Right lobe of liver (tissue), 6 donors: ENCODE measurements around the gene SRP9. TPM values are rescaled to one million over a fixed set of nuclear protein-coding genes. Genes with fewer than 3 reads are reported as not detected.
A peak's percentile ranks its signal among the peaks of the same experiment; 100 is the strongest.
"Not testable (repeated sequence)": the region's sequence is repeated elsewhere in the genome, so short reads cannot be mapped to it uniquely, and the experiment has no call there.

Experiments used
- ATAC-seq, 4 donors: fragments of 200-7000 bp; cut with Tn5 transposase; one replicate each; pipeline ENCODE4 v1.9.1; 2020; ENCODE audit warnings: mild to moderate bottlenecking in 4 of 4, moderate library complexity in 4 of 4
- DNase-seq, 3 donors: peaks; one replicate each; pipeline ENCODE4 v3.0.0-alpha.2; 2020
- H3K27ac ChIP-seq, 3 donors: fragments of 200-600 bp; one replicate each; pipeline ENCODE4 v1.8.0; 2022
- H3K27me3 ChIP-seq, 2 donors: fragments of 200-600 bp; one replicate each; pipeline ENCODE4 v1.8.0; 2022
- H3K36me3 ChIP-seq, 4 donors: fragments of 200-600 bp; sonication (generic) in 1 of 4; one replicate each; pipeline versions ENCODE4 v1.5.1 to v1.8.0; 2017 to 2022; ENCODE audit warnings: control low read depth in 1 of 4
- H3K4me1 ChIP-seq, 4 donors: fragments of 200-600 bp; sonication (generic) in 1 of 4; one replicate each; pipeline versions ENCODE4 v1.5.1 to v1.8.0; 2017 to 2022; ENCODE audit warnings: control low read depth in 1 of 4
- H3K4me3 ChIP-seq, 3 donors: fragments of 200-600 bp; one replicate each; pipeline ENCODE4 v1.8.0; 2022
- H3K9me3 ChIP-seq, 4 donors: fragments of 200-600 bp; sonication (generic) in 1 of 4; one replicate each; pipeline versions ENCODE4 v1.5.1 to v1.8.0; 2017 to 2022; ENCODE audit warnings: control low read depth in 1 of 4
- CTCF ChIP-seq, 4 donors: fragments of 200-600 bp in 3 of 4; fragments of 450-650 bp in 1 of 4; IDR thresholded peaks; one replicate each; pipeline versions ENCODE4 v1.5.1 to v1.8.0; 2016 to 2022; ENCODE audit warnings: antibody characterized with exemption in 4 of 4, mild to moderate bottlenecking in 2 of 4
- POLR2A ChIP-seq: fragments of 450-650 bp; IDR thresholded peaks from one replicate; pipeline ENCODE4 v1.6.1; 2017; ENCODE audit warnings: antibody characterized with exemption, mild to moderate bottlenecking
- WGBS: methylation state at CpG from one replicate; pipeline ENCODE4 v1.1.6; 2018; ENCODE audit warnings: low coverage, low lambda C conversion rate; ENCODE audit not compliant: insufficient coverage; ENCODE audit errors: missing lambda C conversion rate; 5-methylcytosine and 5-hydroxymethylcytosine counted together
- intact Hi-C, 2 donors: fragments of 100-400 bp; cut with DNase I; formaldehyde crosslinking; loops; one replicate each; pipeline versions ENCODE4 v1.11.2 to v1.14.1; 2022
- total RNA-seq, 6 experiments: library from RNA; depleted of rRNA in 2 of 6; stranded (reverse); fragments of >200 nt in 2 of 6; fragmentation: NEBNext Ultra II Directional in 3 of 6; extraction: Animal tissue kit (Norgen Biotek cat#: 25700) in 3 of 6; gene quantifications; one replicate each; pipeline versions ENCODE4 v1.1.0 to v1.2.4, GENCODE V29; 2016 to 2023
- donor health status: DM: no; HTN: yes; CAD: no.
- donor health status: DM: no; HTN: no; CAD: no.
- donor health status: DM: no; HTN: no; CAD: no.
- donor health status: DM: no; HTN: yes; CAD: no.
- donor health status: DM: no; HTN: yes; CAD: no.

The SRP9 gene
- total RNA-seq, 6 experiments from 2014 or later = 132 to 150 (median 141) TPM

GRCh38 chr1:225774281-225775147, 3.1 kb upstream of the SRP9 start:
- 36% methylated on average over 3 of the region's 3 CpGs for WGBS
- no peak for ATAC-seq
- Histone ChIP-seq H3K27ac (no peak overlapping the region), H3K36me3 (no peaks in the 10 kb centered on the region), H3K9me3 (no peaks in the 10 kb centered on the region), H3K4me1 (peaks cover 0 to 22% (median 6%) of the 10 kb centered on the region in 4 donors), H3K4me3 (no peak overlapping the region), H3K27me3 (no peaks in the 10 kb centered on the region)
- TF ChIP-seq POLR2A (no peak), CTCF (IDR thresholded peaks at IDR 0.05) (no peak)
- intact Hi-C loops = loop anchor here in 1 of 2 donors (10.0 kb wide), 2 partner anchors 70 to 210 kb away; no protein-coding TSS in a partner anchor
- no peak for DNase-seq

- Histone ChIP-seq H3K4me3 (no peak overlapping the region), H3K4me1 (peaks cover 0 to 37% (median 10%) of the 10 kb centered on the region in 4 donors), H3K27ac (no peak overlapping the region), H3K27me3 (no peaks in the 10 kb centered on the region), H3K36me3 (no peaks in the 10 kb centered on the region), H3K9me3 (no peaks in the 10 kb centered on the region)
- DNase-seq (no peak), ATAC-seq (no peak)
- TF ChIP-seq CTCF (IDR thresholded peaks at IDR 0.05) (no peak), POLR2A (no peak)
- intact Hi-C loops = loop anchor here in 1 of 2 donors (10.0 kb wide), 2 partner anchors 69 to 211 kb away; no protein-coding TSS in a partner anchor
- 92% methylated on average over 4 of the region's 4 CpGs for WGBS
Observed at GRCh38 chr1:225776294-225776693, 1.3 kb upstream of the SRP9 start.

DNA sequence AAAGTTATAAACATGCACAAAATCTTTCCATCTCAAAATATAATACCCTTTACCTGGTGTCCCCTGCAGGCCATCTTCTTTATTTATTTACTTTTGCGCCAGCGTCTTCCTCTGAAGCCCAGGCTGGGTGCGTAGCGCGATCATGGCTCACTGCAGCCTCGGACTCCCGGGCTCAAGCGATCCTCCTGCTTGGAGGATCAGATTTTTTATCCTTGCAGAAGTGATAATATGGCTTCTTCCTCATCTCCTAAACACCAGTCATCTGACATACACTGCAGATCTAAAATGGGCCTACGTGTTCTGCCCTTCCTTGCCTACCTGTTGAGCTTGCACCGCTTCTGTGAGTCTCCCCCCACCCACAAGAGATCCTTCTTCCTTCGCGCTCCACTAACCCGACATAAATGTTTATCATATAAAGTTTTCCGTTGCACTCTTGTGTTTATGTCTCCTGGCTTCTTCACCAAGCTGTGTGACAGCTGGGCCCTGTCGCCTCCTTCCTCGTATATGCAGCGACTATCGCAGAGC, 506 bp upstream of the SRP9 start:
- TF ChIP-seq CTCF (IDR thresholded peaks at IDR 0.05) (no peak), POLR2A (no peak)
- H3K4me1 ChIP-seq = peaks cover 0 to 35% (median 10%) of the 10 kb centered on the region in 4 donors
- intact Hi-C loops = loop anchor here in 1 of 2 donors (10.0 kb wide), 2 partner anchors 68 to 212 kb away; no protein-coding TSS in a partner anchor
- no peaks in the 10 kb centered on the region for H3K27me3 ChIP-seq
- no peaks in the 10 kb centered on the region for H3K9me3 ChIP-seq
- no peak for DNase-seq
- no peaks in the 10 kb centered on the region for H3K36me3 ChIP-seq
- peak in 1 of 4 donors; percentile 1 for ATAC-seq
- peak overlapping the region; percentile 16 to 69 (median 66) for H3K4me3 ChIP-seq
- H3K27ac ChIP-seq = peak overlapping the region in 2 of 3 donors; percentile 21 to 75
- 29% methylated on average over 18 of the region's 18 CpGs for WGBS

- Histone ChIP-seq H3K4me1 (peaks cover 0 to 34% (median 8%) of the 10 kb centered on the region in 4 donors), H3K36me3 (peaks cover 0 to 7% (median 0%) of the 10 kb centered on the region in 4 donors), H3K27ac (peak overlapping the region; percentile 73 to 96 (median 75)), H3K9me3 (no peaks in the 10 kb centered on the region), H3K27me3 (no peaks in the 10 kb centered on the region), H3K4me3 (peak overlapping the region; percentile 66 to 80 (median 69))
- intact Hi-C loops = loop anchor here in 1 of 2 donors (10.0 kb wide), 2 partner anchors 66 to 214 kb away; no protein-coding TSS in a partner anchor
- 0% methylated on average over 3 of the region's 3 CpGs for WGBS
- TF ChIP-seq POLR2A = no peak
- TF ChIP-seq CTCF (IDR thresholded peaks at IDR 0.05) = no peak
- DNase-seq (no peak), ATAC-seq (no peak)
Observed at GRCh38 chr1:225778337-225778669, 677 bp downstream of the SRP9 start.

- H3K27me3 ChIP-seq, DNase-seq, H3K27ac ChIP-seq, ATAC-seq, H3K9me3 ChIP-seq: not testable (repeated sequence)
- H3K4me3 ChIP-seq = peak overlapping the region in 2 of 3 donors; percentile 69 to 80
- H3K36me3 ChIP-seq = peaks cover 0 to 14% (median 0%) of the 10 kb centered on the region in 4 donors
- intact Hi-C loops = loop anchor here in 1 of 2 donors (10.0 kb wide), 2 partner anchors 66 to 214 kb away; no protein-coding TSS in a partner anchor
- WGBS = 59% methylated on average over 13 of the region's 13 CpGs
- H3K4me1 ChIP-seq = peaks cover 0 to 34% (median 10%) of the 10 kb centered on the region in 4 donors
Observed at GRCh38 chr1:225779165-225779564, 1.5 kb downstream of the SRP9 start.
